B cell (primary cell): ENCODE results near the gene ASF1A. TPM values are rescaled to one million over a fixed set of nuclear protein-coding genes. Genes with fewer than 3 reads are reported as not detected.

Source experiments
- ATAC-seq: fragments of 200-7000 bp; cut with Tn5 transposase; one replicate; pipeline ENCODE4 v1.10.0; 2021; ENCODE audit warnings: low read depth, mild to moderate bottlenecking, moderate number of reproducible peaks, moderate library complexity
- CTCF ChIA-PET: fragments of 350-600 bp; sonication (Branson Sonifier 250); formaldehyde crosslinking; loops from one replicate; lab custom pipeline; 2021; ENCODE audit warnings: antibody characterized with exemption, inconsistent platforms; lab: Charles Lee
- POLR2A ChIA-PET: fragments of 350-600 bp; sonication (Branson Sonifier 250); formaldehyde crosslinking; loops from one replicate; lab custom pipeline; 2021; ENCODE audit warnings: antibody characterized with exemption; lab: Charles Lee
- DNase-seq: peaks from one replicate; pipeline ENCODE4 v3.0.0; 2013
- H2AFZ ChIP-seq: 2 replicates; pipeline ENCODE4 v1.6.1; 2012; ENCODE audit warnings: mild to moderate bottlenecking, low read depth, low read length; ENCODE audit not compliant: insufficient read depth, poor library complexity, severe bottlenecking
- H3K27ac ChIP-seq, 2 donors: 1 replicate in 1 of 2; 2 replicates in 1 of 2; pipeline ENCODE4 v1.5.1; 2012 to 2013; ENCODE audit warnings: low read length in 2 of 2, mild to moderate bottlenecking in 2 of 2, moderate library complexity in 1 of 2
- H3K27me3 ChIP-seq, 4 experiments: fragments of 200-600 bp in 1 of 4; sonication (generic) in 1 of 4; replicated peaks in 1 of 4; 1 replicate in 2 of 4; 2 replicates in 2 of 4; pipeline versions ENCODE4 v1.6.1 to v1.7.0; 2013 to 2016; ENCODE audit warnings: low read length in 3 of 4, mild to moderate bottlenecking in 2 of 4, mixed read lengths in 1 of 4, moderate library complexity in 1 of 4; ENCODE audit not compliant: insufficient read depth in 4 of 4, control insufficient read depth in 3 of 4; ENCODE audit errors: control extremely low read depth in 1 of 4
- H3K36me3 ChIP-seq, 2 experiments: replicated peaks in 1 of 2; 1 replicate in 1 of 2; 2 replicates in 1 of 2; pipeline versions ENCODE4 v1.6.1 to v1.7.1; 2013; ENCODE audit warnings: low read length in 1 of 2; ENCODE audit not compliant: insufficient read depth in 2 of 2, control insufficient read depth in 1 of 2; ENCODE audit errors: control extremely low read depth in 1 of 2, extremely low read depth in 1 of 2
- H3K4me1 ChIP-seq, 2 donors: fragments of 200-600 bp in 1 of 2; sonication (generic) in 1 of 2; 1 replicate in 1 of 2; 2 replicates in 1 of 2; pipeline versions ENCODE4 v1.5.1 to v1.6.1; 2013 to 2017; ENCODE audit warnings: low read length in 2 of 2; ENCODE audit not compliant: control insufficient read depth in 2 of 2, insufficient read depth in 2 of 2
- H3K4me2 ChIP-seq: replicated peaks from 2 replicates; pipeline ENCODE3; 2012; ENCODE audit warnings: mild to moderate bottlenecking, low read depth, low read length; ENCODE audit not compliant: poor library complexity, severe bottlenecking
- H3K4me3 ChIP-seq, 5 experiments: fragments of 200-600 bp in 1 of 5; sonication (generic) in 1 of 5; 1 replicate in 3 of 5; 2 replicates in 2 of 5; pipeline versions ENCODE4 v1.5.1 to v1.7.0; 2011 to 2016; ENCODE audit warnings: low read length in 4 of 5, mild to moderate bottlenecking in 4 of 5, low read depth in 2 of 5, control low read depth in 1 of 5, moderate library complexity in 1 of 5; ENCODE audit not compliant: insufficient read depth in 1 of 5; ENCODE audit errors: control extremely low read depth in 1 of 5, extremely low read depth in 1 of 5
- H3K79me2 ChIP-seq: fragments of 200-600 bp; sonication (generic); one replicate; pipeline ENCODE4 v1.6.0; 2016; ENCODE audit warnings: low read length; ENCODE audit not compliant: control insufficient read depth, insufficient read depth
- H3K9ac ChIP-seq: fragments of 200-600 bp; sonication (generic); 2 replicates; pipeline ENCODE4 v1.6.1; 2017; ENCODE audit warnings: mild to moderate bottlenecking, low read length, moderate library complexity
- H3K9me3 ChIP-seq, 3 donors: one replicate each; pipeline versions ENCODE4 v1.6.1 to v1.7.1; 2013; ENCODE audit warnings: low read length in 2 of 3; ENCODE audit not compliant: control insufficient read depth in 2 of 3, insufficient read depth in 1 of 3; ENCODE audit errors: control extremely low read depth in 1 of 3
- H4K20me1 ChIP-seq: 2 replicates; pipeline ENCODE4 v1.6.0; 2012; ENCODE audit warnings: mild to moderate bottlenecking, low read length; ENCODE audit not compliant: insufficient read depth, control insufficient read depth, poor library complexity, severe bottlenecking
- H3K27ac Mint-ChIP-seq: one replicate; pipeline ENCODE4 v1.8.0; 2021; ENCODE audit warnings: mixed read lengths
- H3K27me3 Mint-ChIP-seq: one replicate; pipeline ENCODE4 v1.8.0; 2021; ENCODE audit warnings: mixed read lengths
- H3K4me1 Mint-ChIP-seq: one replicate; pipeline ENCODE4 v1.8.0; 2021; ENCODE audit warnings: mixed read lengths
- H3K4me3 Mint-ChIP-seq: one replicate; pipeline ENCODE4 v1.8.0; 2021; ENCODE audit warnings: mixed read lengths
- H3K9me3 Mint-ChIP-seq: one replicate; pipeline ENCODE4 v1.8.0; 2022; ENCODE audit warnings: mixed read lengths; ENCODE audit not compliant: insufficient read depth
- CTCF ChIP-seq: fragments of 200-600 bp; IDR thresholded peaks from one replicate; pipeline ENCODE4 v1.8.0; 2022; ENCODE audit warnings: antibody characterized with exemption, mild to moderate bottlenecking
- EZH2 ChIP-seq: IDR thresholded peaks from 2 replicates; pipeline ENCODE4 v1.6.1; 2012; ENCODE audit warnings: borderline replicate concordance, low read depth, mild to moderate bottlenecking, moderate library complexity, low read length; ENCODE audit not compliant: insufficient read depth, poor library complexity, severe bottlenecking
- WGBS: methylation state at CpG from one replicate; pipeline ENCODE4 v1.1.5; 2013; ENCODE audit warnings: missing lambda C conversion rate; ENCODE audit not compliant: insufficient coverage; 5-methylcytosine and 5-hydroxymethylcytosine counted together
- intact Hi-C: fragments of 100-400 bp; cut with micrococcal nuclease; formaldehyde crosslinking; loops from one replicate; pipeline ENCODE4 v1.10.0; 2022
- polyA plus RNA-seq: library from polyadenylated mRNA; depleted of rRNA; stranded (reverse); fragments of >200 nt; gene quantifications from 2 replicates; pipeline ENCODE4 v1.2.3, GENCODE V29; 2012
- total RNA-seq, 2 donors: library from RNA; stranded (reverse); fragments of 120-200 nt in 1 of 2; gene quantifications; 1 replicate in 1 of 2; 2 replicates in 1 of 2; pipeline versions ENCODE4 v1.2.3 to v1.2.4, GENCODE V29; 2013 to 2022

Gene ASF1A
- total and polyA plus RNA-seq, 2 donors (not counting 1 experiment from before 2014, with no cell fraction given) = 4.0 to 25.3 TPM

- no peak overlapping the region for H3K4me3 ChIP-seq
- CTCF ChIA-PET = no interaction called here
- ATAC-seq (no peak), DNase-seq (no peak)
- no peak overlapping the region for H2AFZ ChIP-seq
- no peak overlapping the region for H3K27ac ChIP-seq
- peaks cover 4% of the 10 kb centered on the region in 2 donors for H3K4me1 ChIP-seq
- TF ChIP-seq EZH2 (no peak), CTCF (no peak)
- POLR2A ChIA-PET = no interaction called here
- peaks cover 0 to 6% (median 0%) of the 10 kb centered on the region in 3 donors for H3K9me3 ChIP-seq
- H3K9ac ChIP-seq = no peak overlapping the region
- 100% methylated on average over 1 of the region's 2 CpGs for WGBS
- peaks cover 46% of the 10 kb centered on the region for H3K4me1 Mint-ChIP-seq
- intact Hi-C loops = no loop called here
- H3K36me3 ChIP-seq = no peaks in the 10 kb centered on the region
- no peaks in the 10 kb centered on the region for H3K27me3 ChIP-seq
- H3K9me3 Mint-ChIP-seq = peaks cover 18% of the 10 kb centered on the region
- no peak overlapping the region for H3K4me3 Mint-ChIP-seq
- H3K4me2 ChIP-seq = no peak overlapping the region
- no peaks in the 10 kb centered on the region for H4K20me1 ChIP-seq
- H3K27ac Mint-ChIP-seq = no peak overlapping the region
- peaks cover 90% of the 10 kb centered on the region for H3K79me2 ChIP-seq
- no peaks in the 10 kb centered on the region for H3K27me3 Mint-ChIP-seq
These were observed 23.9 kb upstream of the ASF1A start for GRCh38 chr6:118869894-118870589.

- peaks cover 36% of the 10 kb centered on the region for H3K4me1 Mint-ChIP-seq
- Histone ChIP-seq H3K9ac (no peak overlapping the region), H3K4me3 (no peak overlapping the region), H3K9me3 (peaks cover 0 to 6% (median 0%) of the 10 kb centered on the region in 3 donors), H3K36me3 (no peaks in the 10 kb centered on the region), H4K20me1 (no peaks in the 10 kb centered on the region), H3K79me2 (peaks cover 88% of the 10 kb centered on the region), H3K27ac (no peak overlapping the region), H3K27me3 (no peaks in the 10 kb centered on the region), H2AFZ (no peak overlapping the region), H3K4me1 (no peaks in the 10 kb centered on the region), H3K4me2 (no peak overlapping the region)
- DNase-seq (no peak), ATAC-seq (no peak)
- intact Hi-C loops = no loop called here
- TF ChIP-seq EZH2 (no peak), CTCF (no peak)
- H3K4me3 Mint-ChIP-seq = no peak overlapping the region
- WGBS = 100% methylated on average over 5 of the region's 5 CpGs
- H3K9me3 Mint-ChIP-seq = peaks cover 15% of the 10 kb centered on the region
- H3K27ac Mint-ChIP-seq = no peak overlapping the region
- no peaks in the 10 kb centered on the region for H3K27me3 Mint-ChIP-seq
- ChIA-PET POLR2A (no interaction called here), CTCF (no interaction called here)
These were observed 22.6 kb upstream of the ASF1A start for GRCh38 chr6:118871331-118871730.
